ENCODE measurements around the gene MAMSTR. TPM values are rescaled to one million over a fixed set of nuclear protein-coding genes. Genes with fewer than 3 reads are reported as not detected.

MAMSTR gene
- total and polyA plus RNA-seq, 2 of the 4 experiments (the other 2 are of a cell fraction): 0.18 to 1.9 TPM

GRCh38 chr19:48713041-48713863, 6.3 kb downstream of the MAMSTR start:
- Histone ChIP-seq H2AK5ac (ENCODE audit: low read depth, low read length) (peak overlapping the region; percentile 88; the same call in 1 of the 2 replicates), H4K8ac (ENCODE audit: low read depth in 2 of 2, low read length in 2 of 2) (peak overlapping the region; percentile 67 to 79; a peak in 3 of 4 replicates), H3K27me3 (ENCODE audit: control insufficient read depth, insufficient read depth, low read length) (no peaks in the 10 kb centered on the region), H3K18ac (ENCODE audit: low read depth, low read length) (no peak overlapping the region), H2BK15ac (ENCODE audit: low read depth, low read length) (0 out of 3 replicates have a peak overlapping the region, but pooled peaks have one; percentile 16), H3K9me1 (ENCODE audit: insufficient read depth, low read length) (peaks cover 7% of the 10 kb centered on the region; the same call in 1 of the 2 replicates), H4K20me1 (ENCODE audit: insufficient read depth, low read length) (no peaks in the 10 kb centered on the region), H3K4me2 (ENCODE audit: low read depth, low read length) (peak overlapping the region; percentile 79), H2BK5ac (ENCODE audit: low read depth, low read length, poor library complexity, severe bottlenecking) (peak overlapping the region; percentile 19), H3K4ac (ENCODE audit: low read depth, low read length) (peak overlapping the region; percentile 65; the same call in 1 of the 2 replicates), H3K9me3 (ENCODE audit: control insufficient read depth, insufficient read depth, low read length) (no peaks in the 10 kb centered on the region), H3K23ac (ENCODE audit: low read depth, low read length) (peak overlapping the region; percentile 79; the same call in 1 of the 2 replicates), H3K4me1 (ENCODE audit: control insufficient read depth, insufficient read depth, low read length) (peaks cover 15% of the 10 kb centered on the region), H3K36me3 (ENCODE audit: control insufficient read depth, insufficient read depth, low read length) (no peaks in the 10 kb centered on the region), H3K4me3 (ENCODE audit: insufficient read depth, low read depth, low read length) (peak overlapping the region; percentile 61), H3K14ac (replicated peaks; ENCODE audit: low read depth, low read length) (peak overlapping the region; percentile 71), H3K79me1 (ENCODE audit: low read depth in 1 of 2, low read length in 2 of 2) (peaks cover 6 to 32% of the 10 kb centered on the region in 2 experiments; a peak in 3 of 4 replicates), H3K27ac (ENCODE audit: insufficient read depth, low read length) (peak overlapping the region; percentile 42), H4K5ac (ENCODE audit: low read depth, low read length) (0 out of 2 replicates have a peak overlapping the region, but pooled peaks have one; percentile 2), H2AFZ (replicated peaks; ENCODE audit: low read length, poor library complexity) (peak overlapping the region; percentile 100), H3K56ac (ENCODE audit: extremely low read depth, insufficient read depth, low read length) (peak overlapping the region; percentile 61), H2BK120ac (ENCODE audit: low read depth, low read length) (no peak overlapping the region), H4K91ac (ENCODE audit: insufficient read depth, low read depth, low read length) (no peak overlapping the region; the same call in 1 of the 2 replicates), H2BK20ac (ENCODE audit: low read depth, low read length) (no peak overlapping the region), H2AK9ac (replicated peaks; ENCODE audit: low read depth, low read length, poor library complexity) (peak overlapping the region; percentile 77), H3K9ac (ENCODE audit: low read depth, low read length) (peak overlapping the region; percentile 65)
- no TSS peak for BruUV-seq (replicated peaks)
- no peak for ATAC-seq (ENCODE audit: low read depth)
- dilution Hi-C loops (cut with HindIII; ENCODE audit: low sequenced_read_pairs, unreplicated experiment) (no loop called here), intact Hi-C loops (cut with micrococcal nuclease) (no loop called here), in situ Hi-C loops (cut with MboI; ENCODE audit: low sequenced_read_pairs) (no loop called here)
- DNase-seq: peak; percentile 31
- 8% methylated on average over 4 of the region's 25 CpGs; no CpG with 5 or more reads in 1 of the 2 experiments for WGBS, 2 experiments (ENCODE audit: extremely low coverage in 2 of 2, insufficient read length in 1 of 2)
- ChIA-PET CTCF (interaction anchor here (0.6 to 0.9 kb wide), 2 partner anchors 16 to 120 kb away, joined by 3 read pairs; no protein-coding TSS in a partner anchor), POLR2A (ENCODE audit: unreplicated experiment) (interaction anchor here (0.9 kb wide), 1 partner anchor 14 kb away, joined by 7 read pairs; no protein-coding TSS in a partner anchor)
- TF ChIP-seq, protein P1, sequence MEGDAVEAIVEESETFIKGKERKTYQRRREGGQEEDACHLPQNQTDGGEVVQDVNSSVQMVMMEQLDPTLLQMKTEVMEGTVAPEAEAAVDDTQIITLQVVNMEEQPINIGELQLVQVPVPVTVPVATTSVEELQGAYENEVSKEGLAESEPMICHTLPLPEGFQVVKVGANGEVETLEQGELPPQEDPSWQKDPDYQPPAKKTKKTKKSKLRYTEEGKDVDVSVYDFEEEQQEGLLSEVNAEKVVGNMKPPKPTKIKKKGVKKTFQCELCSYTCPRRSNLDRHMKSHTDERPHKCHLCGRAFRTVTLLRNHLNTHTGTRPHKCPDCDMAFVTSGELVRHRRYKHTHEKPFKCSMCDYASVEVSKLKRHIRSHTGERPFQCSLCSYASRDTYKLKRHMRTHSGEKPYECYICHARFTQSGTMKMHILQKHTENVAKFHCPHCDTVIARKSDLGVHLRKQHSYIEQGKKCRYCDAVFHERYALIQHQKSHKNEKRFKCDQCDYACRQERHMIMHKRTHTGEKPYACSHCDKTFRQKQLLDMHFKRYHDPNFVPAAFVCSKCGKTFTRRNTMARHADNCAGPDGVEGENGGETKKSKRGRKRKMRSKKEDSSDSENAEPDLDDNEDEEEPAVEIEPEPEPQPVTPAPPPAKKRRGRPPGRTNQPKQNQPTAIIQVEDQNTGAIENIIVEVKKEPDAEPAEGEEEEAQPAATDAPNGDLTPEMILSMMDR (conservative IDR thresholded peaks at IDR 0.05; ENCODE audit: low read depth, low read length): peak; percentile 30
- TF ChIP-seq SMC3 (IDR thresholded peaks at IDR 0.05; ENCODE audit: low read depth, low read length) (no peak), FOS (IDR thresholded peaks at IDR 0.05; ENCODE audit: low read depth, low read length) (no peak), CEBPB (IDR thresholded peaks at IDR 0.05; ENCODE audit: low read depth, low read length) (no peak), USF2 (IDR thresholded peaks at IDR 0.05; ENCODE audit: low read depth, low read length) (no peak), RAD21 (IDR thresholded peaks at IDR 0.05; ENCODE audit: low read length) (0 out of 2 replicates have a peak, but pooled peaks have one; percentile 2), RCOR1 (IDR thresholded peaks at IDR 0.05; ENCODE audit: insufficient replicate concordance, low read length) (no peak), POLR2A (IDR thresholded peaks at IDR 0.05; ENCODE audit: low read depth, low read length) (no peak), NFE2L2 (IDR thresholded peaks at IDR 0.05; ENCODE audit: low read depth, low read length) (no peak), CHD1 (IDR thresholded peaks at IDR 0.05; ENCODE audit: low read depth, low read length) (no peak), BHLHE40 (IDR thresholded peaks at IDR 0.05; ENCODE audit: low read depth, low read length) (no peak), ELK1 (IDR thresholded peaks at IDR 0.05; ENCODE audit: borderline replicate concordance, low read depth, low read length) (no peak), RFX5 (IDR thresholded peaks at IDR 0.05; ENCODE audit: low read depth, low read length) (no peak)
